Erythroblast (primary cell): ENCODE measurements around the gene EFHC1.
"Not testable (repeated sequence)": the region's sequence is repeated elsewhere in the genome, so short reads cannot be mapped to it uniquely, and the experiment has no call there.

Source experiments
- GATA1 ChIP-seq: IDR thresholded peaks from 2 replicates; pipeline ENCODE4 v1.6.1; 2011; ENCODE audit warnings: low read depth, mild to moderate bottlenecking, control low read depth, low read length, moderate library complexity
- POLR2A ChIP-seq: IDR thresholded peaks from 2 replicates; pipeline ENCODE4 v1.6.1; 2011; ENCODE audit warnings: mild to moderate bottlenecking, low read length

DNA sequence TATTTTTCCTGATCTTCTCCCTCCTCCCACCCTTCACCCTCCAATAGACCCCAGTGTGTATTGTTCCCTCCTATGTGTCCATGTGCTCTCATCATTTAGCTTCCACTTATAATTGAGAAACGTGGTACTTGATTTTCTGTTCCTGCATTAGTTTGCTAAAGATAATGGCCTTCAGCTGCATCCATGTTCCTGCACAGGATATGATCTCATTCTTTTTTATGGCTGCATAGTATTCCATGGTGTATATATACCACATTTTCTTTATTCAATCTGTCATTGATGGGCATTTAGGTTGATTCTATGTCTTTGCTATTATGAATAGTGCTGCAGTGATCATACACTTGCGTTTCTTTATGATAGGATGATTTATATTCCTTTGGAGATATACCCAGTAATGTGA, 41.1 kb downstream of the EFHC1 start:
- TF ChIP-seq POLR2A, GATA1: not testable (repeated sequence)
